G401.6 (cell line): ENCODE measurements around the gene HOXD3.

Source experiments
- FAIRE-seq: peaks from 2 replicates; lab custom pipeline; 2012; peaks lifted over from hg19 to GRCh38; lab: Jason Lieb, UNC

HOXD3 gene

DNA sequence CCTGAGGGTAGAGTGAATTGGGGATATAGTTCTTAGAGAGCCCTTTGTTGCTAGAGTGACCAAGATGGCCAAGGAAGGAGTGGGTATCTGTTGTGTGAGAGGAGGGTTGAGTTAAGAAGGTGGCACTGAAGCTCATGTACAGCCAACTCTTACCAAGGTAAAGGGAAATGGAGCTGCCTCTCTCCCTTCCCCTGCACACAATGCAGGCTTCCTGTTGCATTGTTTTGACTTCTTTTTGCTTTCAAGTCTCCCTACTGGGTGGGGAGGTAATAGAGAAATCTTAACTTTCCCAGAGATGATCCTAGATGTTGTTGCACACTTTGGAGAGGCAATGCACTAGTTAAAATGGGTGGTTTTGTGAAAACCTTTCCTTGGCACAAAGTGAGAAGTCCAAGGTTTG is 55.2 kb downstream of the HOXD3 start:
- no peak for FAIRE-seq

DNA sequence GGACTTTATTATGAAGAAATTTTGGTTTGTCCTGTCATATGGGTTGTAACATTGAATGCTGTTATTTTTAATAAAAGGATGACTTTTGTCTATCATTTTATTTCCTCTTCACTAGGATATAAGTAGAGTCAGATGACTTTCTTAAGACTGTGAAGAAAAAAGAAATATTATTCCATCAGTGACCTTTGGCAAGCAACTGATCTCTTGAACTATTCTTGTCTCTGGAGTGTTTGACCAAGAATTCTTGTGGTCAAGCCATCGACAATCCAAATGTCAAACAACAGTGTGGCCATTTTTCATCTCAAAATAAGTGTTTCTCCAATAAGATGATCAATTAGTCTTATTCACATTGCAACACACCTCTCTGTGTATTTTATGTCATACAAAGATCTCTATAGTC is 56.3 kb downstream of the HOXD3 start:
- FAIRE-seq, result no peak
